ENCODE results near the gene KCNMA1. TPM values are rescaled to one million over a fixed set of nuclear protein-coding genes. Genes with fewer than 3 reads are reported as not detected.

The KCNMA1 gene
- total and polyA plus RNA-seq, 8 donors = 0.92 to 155 (median 54.3) TPM

- Histone ChIP-seq H3K27ac (peak overlapping the region in 1 of 5 donors; percentile 4), H3K36me3 (no peaks in the 10 kb centered on the region), H3K4me1 (peaks cover 0 to 23% (median 11%) of the 10 kb centered on the region in 4 donors), H3K9me3 (no peaks in the 10 kb centered on the region), H3K27me3 (no peaks in the 10 kb centered on the region), H3K4me3 (no peak overlapping the region)
- 79 to 86% (median 84%) methylated on average over 8 of the region's 8 CpGs for WGBS, 5 donors
- intact Hi-C loops (cut with DNase I; ENCODE audit: low total_unique reads) = no loop called here
- DNase-seq = no peak
- TF ChIP-seq, protein P1, sequence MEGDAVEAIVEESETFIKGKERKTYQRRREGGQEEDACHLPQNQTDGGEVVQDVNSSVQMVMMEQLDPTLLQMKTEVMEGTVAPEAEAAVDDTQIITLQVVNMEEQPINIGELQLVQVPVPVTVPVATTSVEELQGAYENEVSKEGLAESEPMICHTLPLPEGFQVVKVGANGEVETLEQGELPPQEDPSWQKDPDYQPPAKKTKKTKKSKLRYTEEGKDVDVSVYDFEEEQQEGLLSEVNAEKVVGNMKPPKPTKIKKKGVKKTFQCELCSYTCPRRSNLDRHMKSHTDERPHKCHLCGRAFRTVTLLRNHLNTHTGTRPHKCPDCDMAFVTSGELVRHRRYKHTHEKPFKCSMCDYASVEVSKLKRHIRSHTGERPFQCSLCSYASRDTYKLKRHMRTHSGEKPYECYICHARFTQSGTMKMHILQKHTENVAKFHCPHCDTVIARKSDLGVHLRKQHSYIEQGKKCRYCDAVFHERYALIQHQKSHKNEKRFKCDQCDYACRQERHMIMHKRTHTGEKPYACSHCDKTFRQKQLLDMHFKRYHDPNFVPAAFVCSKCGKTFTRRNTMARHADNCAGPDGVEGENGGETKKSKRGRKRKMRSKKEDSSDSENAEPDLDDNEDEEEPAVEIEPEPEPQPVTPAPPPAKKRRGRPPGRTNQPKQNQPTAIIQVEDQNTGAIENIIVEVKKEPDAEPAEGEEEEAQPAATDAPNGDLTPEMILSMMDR (IDR thresholded peaks at IDR 0.05) = no peak
- TF ChIP-seq POLR2A (IDR thresholded peaks at IDR 0.05) = no peak
- TF ChIP-seq EP300 (IDR thresholded peaks at IDR 0.05) = no peak
- no peak for TF ChIP-seq POLR2AphosphoS5 (IDR thresholded peaks at IDR 0.05)
Observed at GRCh38 chr10:77267703-77268675, 369.6 kb downstream of the KCNMA1 start.

GRCh38 chr10:77266242-77266641, 371.4 kb downstream of the KCNMA1 start:
- Histone ChIP-seq H3K4me1 (peaks cover 0 to 19% (median 7%) of the 10 kb centered on the region in 4 donors), H3K9me3 (no peaks in the 10 kb centered on the region), H3K27ac (no peak overlapping the region), H3K27me3 (no peaks in the 10 kb centered on the region), H3K4me3 (no peak overlapping the region), H3K36me3 (no peaks in the 10 kb centered on the region)
- TF ChIP-seq POLR2A (IDR thresholded peaks at IDR 0.05) = no peak
- TF ChIP-seq, protein P1 (IDR thresholded peaks at IDR 0.05) = no peak
- TF ChIP-seq POLR2AphosphoS5 (IDR thresholded peaks at IDR 0.05) = no peak
- WGBS, 5 donors = 33 to 58% (median 42%) methylated on average over 2 of the region's 2 CpGs
- intact Hi-C loops (cut with DNase I; ENCODE audit: low total_unique reads) = no loop called here
- DNase-seq = peak in 1 of 2 donors; percentile 67

DNA sequence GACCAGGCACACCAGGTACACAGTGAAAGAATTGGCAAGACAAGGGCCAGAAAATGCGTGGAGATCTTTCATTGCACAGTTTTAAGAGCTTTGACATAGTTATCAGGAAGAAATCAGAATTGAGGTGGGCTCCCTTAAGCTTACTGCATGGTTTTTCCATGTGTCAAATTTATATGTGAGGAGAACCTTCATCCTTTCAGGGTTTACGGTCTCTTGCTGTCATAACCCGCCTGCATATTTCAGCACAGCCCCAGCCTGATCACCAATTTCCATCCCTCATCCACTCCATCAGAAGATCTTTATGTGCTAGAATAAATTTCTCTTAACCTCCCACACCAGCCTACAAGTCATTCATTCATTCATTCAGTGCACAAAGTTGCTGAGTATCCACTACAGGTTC, 373.1 kb downstream of the KCNMA1 start:
- intact Hi-C loops (cut with DNase I; ENCODE audit: low total_unique reads) = no loop called here
- no peak overlapping the region for H3K27ac ChIP-seq
- WGBS, 5 donors = 77 to 87% (median 82%) methylated on average over 3 of the region's 3 CpGs
- H3K4me3 ChIP-seq = no peak overlapping the region
- no peaks in the 10 kb centered on the region for H3K36me3 ChIP-seq
- H3K9me3 ChIP-seq = no peaks in the 10 kb centered on the region
- H3K27me3 ChIP-seq = no peaks in the 10 kb centered on the region
- TF ChIP-seq POLR2A (IDR thresholded peaks at IDR 0.05) (no peak), EP300 (IDR thresholded peaks at IDR 0.05) (no peak), POLR2AphosphoS5 (IDR thresholded peaks at IDR 0.05) (no peak)
- TF ChIP-seq, protein P1 (IDR thresholded peaks at IDR 0.05) = no peak
- H3K4me1 ChIP-seq = peaks cover 0 to 19% (median 7%) of the 10 kb centered on the region in 4 donors
- no peak for DNase-seq

GRCh38 chr10:77264107-77264506, 373.5 kb downstream of the KCNMA1 start:
- Histone ChIP-seq H3K4me3 (no peak overlapping the region), H3K4me1 (peaks cover 0 to 19% (median 7%) of the 10 kb centered on the region in 4 donors), H3K27ac (no peak overlapping the region), H3K27me3 (no peaks in the 10 kb centered on the region), H3K9me3 (no peaks in the 10 kb centered on the region), H3K36me3 (no peaks in the 10 kb centered on the region)
- DNase-seq = peak in 1 of 2 donors; percentile 26
- intact Hi-C loops (cut with DNase I; ENCODE audit: low total_unique reads) = no loop called here
- TF ChIP-seq POLR2AphosphoS5 (IDR thresholded peaks at IDR 0.05) (no peak), EP300 (IDR thresholded peaks at IDR 0.05) (no peak), POLR2A (IDR thresholded peaks at IDR 0.05) (no peak)
- TF ChIP-seq, protein P1 (IDR thresholded peaks at IDR 0.05) = no peak
- WGBS, 5 donors = 73 to 86% (median 84%) methylated on average over 4 of the region's 4 CpGs
